Measurements from ENCODE around the gene ANKRD13B.
"Not testable (repeated sequence)": the region's sequence is repeated elsewhere in the genome, so short reads cannot be mapped to it uniquely, and the experiment has no call there.

ANKRD13B gene

GRCh38 chr17:29642171-29642611 lies 49.3 kb downstream of the ANKRD13B start:
- no peak for DNase-seq (ENCODE audit: low spot score)

GRCh38 chr17:29643817-29644160 lies 50.9 kb downstream of the ANKRD13B start:
- no peak for DNase-seq (ENCODE audit: low spot score)

- no peak for DNase-seq (ENCODE audit: low spot score)
These were observed 52.7 kb downstream of the ANKRD13B start for GRCh38 chr17:29645515-29646051.

- DNase-seq (ENCODE audit: low spot score) = no peak
These were observed 55.1 kb downstream of the ANKRD13B start for GRCh38 chr17:29648005-29648404.

- no peak for DNase-seq (ENCODE audit: low spot score)
These were observed 56.4 kb downstream of the ANKRD13B start for GRCh38 chr17:29649359-29649758.

- DNase-seq (ENCODE audit: low spot score) = no peak
These were observed 57.5 kb downstream of the ANKRD13B start for GRCh38 chr17:29650396-29650795.

GRCh38 chr17:29651913-29652312 lies 59.0 kb downstream of the ANKRD13B start:
- DNase-seq (ENCODE audit: low spot score) = not testable (repeated sequence)

- no peak for DNase-seq (ENCODE audit: low spot score)
These were observed 60.0 kb downstream of the ANKRD13B start for GRCh38 chr17:29652976-29653375.

GRCh38 chr17:29653995-29654714 lies 61.2 kb downstream of the ANKRD13B start:
- DNase-seq (ENCODE audit: low spot score) = no peak

- no peak for DNase-seq (ENCODE audit: low spot score)
These were observed 62.4 kb downstream of the ANKRD13B start for GRCh38 chr17:29655323-29655722.

GRCh38 chr17:29659155-29659554 lies 66.2 kb downstream of the ANKRD13B start:
- DNase-seq (ENCODE audit: low spot score) = no peak

GRCh38 chr17:29661213-29661612 lies 68.3 kb downstream of the ANKRD13B start:
- DNase-seq (ENCODE audit: low spot score) = no peak

- DNase-seq (ENCODE audit: low spot score) = no peak
These were observed 70.2 kb downstream of the ANKRD13B start for GRCh38 chr17:29663155-29663554.

All from activated CD4-positive, alpha-beta T cell treated with anti-CD3 and anti-CD28 coated beads, Interleukin-2, Interleukin-4, amounts not matched to agents 100 ng/mL and 50 ng/mL, durations not matched to agents 16 hours and 8 hours (primary cell).